Endometrial microvascular endothelial cells (primary cell): ENCODE results near the gene TAC4. TPM values are rescaled to one million over a fixed set of nuclear protein-coding genes. Genes with fewer than 3 reads are reported as not detected.

Source experiments
- in situ Hi-C: cut with HindIII; loops from 2 replicates; pipeline ENCODE4 v1.10.0; 2017; ENCODE audit warnings: low sequenced_read_pairs, low pct_unique_long_range_greater_than_20kb; ENCODE audit errors: inconsistent ontology term
- total RNA-seq: library from RNA; depleted of rRNA; stranded (reverse); fragments of >200 nt; gene quantifications from one replicate; pipeline ENCODE4 v1.2.3, GENCODE V29; 2015; ENCODE audit errors: inconsistent ontology term

The TAC4 gene
- total RNA-seq, 1 donor from 2014 or later = not detected

DNA sequence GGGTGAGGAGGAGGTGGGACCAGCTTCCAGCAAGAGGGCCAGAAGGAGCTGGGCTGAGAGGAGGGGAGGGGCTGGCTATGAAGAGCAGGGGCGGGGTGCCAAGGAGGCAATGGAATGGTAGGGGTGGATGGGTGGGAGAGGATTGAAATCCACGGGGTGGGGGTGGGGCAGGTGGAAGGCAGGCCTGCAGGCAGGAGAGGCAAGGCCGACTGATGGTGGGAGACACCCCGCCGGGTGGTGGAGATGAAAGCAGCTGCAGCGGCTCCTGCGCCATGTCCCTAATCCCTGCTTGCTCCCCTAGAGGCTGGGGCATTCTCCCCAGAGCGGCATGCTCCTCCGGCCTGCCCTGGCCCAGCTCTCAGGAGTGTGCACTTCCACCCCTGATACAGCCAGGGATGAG lies 27.8 kb upstream of the TAC4 start:
- in situ Hi-C loops = no loop called here

- in situ Hi-C loops = no loop called here
Measured at GRCh38 chr17:49874911-49875310, 27.0 kb upstream of the TAC4 start.

GRCh38 chr17:49873926-49874325 lies 26.1 kb upstream of the TAC4 start:
- in situ Hi-C loops = no loop called here

DNA sequence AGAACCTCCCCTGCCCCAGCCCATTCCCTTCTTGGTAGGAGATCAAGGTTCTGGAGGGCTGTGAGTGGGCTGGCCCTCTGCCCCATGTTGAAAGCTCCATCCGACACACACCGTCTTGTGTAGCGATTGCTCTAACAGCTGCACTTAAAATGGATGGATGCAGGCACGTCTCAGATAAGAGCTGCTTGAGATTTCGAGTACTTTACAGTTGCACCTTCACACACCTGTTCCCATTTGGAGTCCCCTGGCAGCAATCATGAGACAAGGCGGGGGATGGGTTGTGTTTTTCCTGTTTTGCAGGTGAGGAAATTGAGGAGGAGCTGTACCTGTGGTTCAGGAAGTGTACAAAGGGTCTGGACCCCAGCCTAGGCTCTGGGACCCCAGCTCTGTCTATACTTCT lies 25.6 kb upstream of the TAC4 start:
- in situ Hi-C loops = no loop called here

DNA sequence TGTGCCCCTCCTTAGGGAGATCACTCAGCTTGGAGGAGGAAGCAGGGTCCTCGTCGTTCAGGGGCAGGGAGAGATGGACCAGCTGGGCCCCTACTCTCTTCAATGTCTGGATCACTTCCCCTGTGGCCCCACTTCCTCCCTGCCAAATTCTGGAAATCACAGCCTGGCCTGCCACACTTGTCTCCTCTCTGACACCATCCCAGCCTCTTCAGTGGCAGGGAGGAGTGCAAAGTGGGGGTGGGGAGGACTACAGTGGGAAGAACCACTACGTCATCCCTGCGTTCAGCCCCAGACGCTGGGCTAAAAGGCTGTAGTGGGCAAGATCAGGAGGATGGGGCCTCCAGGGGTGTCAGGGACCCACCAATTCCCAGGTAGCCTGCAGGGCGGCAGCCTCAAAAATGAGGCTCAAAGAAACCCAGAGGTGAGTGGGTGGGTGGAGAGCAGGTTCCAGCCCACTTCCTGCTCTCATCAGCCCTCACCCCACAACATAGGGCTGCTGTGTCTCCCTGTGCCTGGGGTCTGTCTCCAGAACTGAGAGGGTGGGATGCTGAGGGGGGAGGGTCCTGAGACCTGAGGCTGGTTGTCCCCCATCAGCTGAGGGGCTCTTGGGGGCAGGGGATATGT lies 25.0 kb upstream of the TAC4 start:
- in situ Hi-C loops = no loop called here

- in situ Hi-C loops = no loop called here
Measured at GRCh38 chr17:49871211-49871610, 23.3 kb upstream of the TAC4 start.

DNA sequence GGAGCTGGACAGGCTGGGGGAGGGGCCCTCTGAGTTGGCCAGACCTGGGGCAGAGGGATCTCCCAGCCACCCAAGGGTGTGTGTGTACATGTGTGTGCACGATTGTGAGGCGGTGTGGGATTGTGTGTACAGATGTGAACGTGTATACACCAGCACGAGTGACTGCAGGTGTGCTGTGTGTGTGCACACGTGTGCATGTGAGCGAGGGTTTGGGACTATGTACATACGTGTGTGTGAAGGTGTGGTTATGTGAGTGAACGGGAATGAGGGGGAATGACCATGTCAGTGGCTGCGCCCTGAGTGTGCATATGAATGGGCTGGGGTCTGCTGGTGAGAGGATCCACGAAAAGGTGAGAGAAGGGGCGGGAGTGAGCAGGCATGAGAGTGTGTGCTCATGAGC lies 22.4 kb upstream of the TAC4 start:
- in situ Hi-C loops = no loop called here

GRCh38 chr17:49869038-49869374 lies 21.1 kb upstream of the TAC4 start:
- in situ Hi-C loops = no loop called here

DNA sequence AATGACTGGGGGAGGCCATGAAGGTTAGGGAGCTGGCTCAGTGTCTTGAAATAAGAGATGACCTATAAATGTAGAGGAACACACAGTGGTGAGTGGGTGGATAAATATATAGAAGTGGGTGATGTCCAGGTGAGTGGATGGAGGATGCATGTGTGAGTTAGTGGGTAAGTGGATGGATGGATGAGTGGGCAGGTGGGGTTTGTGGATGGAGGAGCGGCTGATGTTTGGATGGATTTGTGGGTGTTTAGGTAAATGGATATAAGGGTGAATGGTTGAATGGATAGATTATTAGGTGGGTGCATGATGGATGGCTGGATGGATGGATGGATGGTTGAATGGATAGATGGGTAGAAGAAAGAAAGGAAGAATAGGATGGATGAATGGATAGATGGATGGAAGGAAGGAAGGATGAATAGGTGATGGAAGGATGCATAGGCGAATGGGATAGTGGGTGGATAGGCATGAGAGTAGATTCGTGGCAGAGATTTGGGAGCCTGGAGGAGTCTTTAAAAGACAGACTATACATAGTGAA lies 19.1 kb upstream of the TAC4 start:
- in situ Hi-C loops = no loop called here

DNA sequence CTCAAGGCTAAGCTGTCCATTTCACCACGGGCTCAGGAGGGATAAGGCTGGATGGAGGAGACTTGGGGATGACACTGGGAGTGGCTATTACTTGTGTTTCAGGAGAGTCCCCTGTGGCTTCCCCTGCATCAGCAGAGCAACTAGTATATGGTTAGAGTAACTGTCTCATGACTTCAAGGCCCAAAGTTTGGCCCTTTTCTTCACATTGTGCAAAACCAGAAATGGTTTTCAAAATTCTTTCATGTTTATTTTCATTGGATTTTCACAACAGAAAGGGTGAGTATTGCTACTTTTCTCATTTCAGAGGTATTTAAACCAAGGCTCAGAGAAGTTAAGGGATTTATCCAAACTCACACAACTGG lies 18.1 kb upstream of the TAC4 start:
- in situ Hi-C loops = no loop called here

DNA sequence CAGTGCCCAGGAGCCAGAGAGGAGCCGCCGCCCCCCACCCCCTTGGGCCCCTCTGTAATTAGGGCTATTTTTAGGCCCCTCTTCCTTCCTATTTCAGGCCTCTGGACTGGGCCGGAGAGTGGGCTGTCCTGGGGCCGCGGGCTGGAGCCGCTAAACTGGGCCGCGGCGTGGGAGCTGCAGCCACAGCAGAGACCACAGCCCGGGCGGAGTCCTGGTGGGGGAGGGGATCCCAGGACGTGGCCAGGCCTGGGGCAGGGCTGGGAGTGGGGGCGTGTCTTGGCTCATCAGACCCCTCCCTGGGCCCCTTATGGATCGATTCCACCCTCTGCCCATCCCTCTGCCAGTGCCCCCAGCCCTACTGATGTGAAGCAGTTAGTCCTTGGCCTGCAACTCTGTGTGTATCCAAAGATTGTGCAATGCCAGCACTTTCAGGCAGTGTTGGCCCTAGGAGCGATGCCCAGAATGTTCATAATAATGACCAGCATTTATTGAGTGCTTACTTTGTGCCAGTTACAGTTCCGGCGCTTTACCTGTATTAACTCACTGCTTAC lies 15.0 kb upstream of the TAC4 start:
- in situ Hi-C loops = no loop called here

- in situ Hi-C loops = no loop called here
Measured at GRCh38 chr17:49861150-49861884, 13.4 kb upstream of the TAC4 start.

DNA sequence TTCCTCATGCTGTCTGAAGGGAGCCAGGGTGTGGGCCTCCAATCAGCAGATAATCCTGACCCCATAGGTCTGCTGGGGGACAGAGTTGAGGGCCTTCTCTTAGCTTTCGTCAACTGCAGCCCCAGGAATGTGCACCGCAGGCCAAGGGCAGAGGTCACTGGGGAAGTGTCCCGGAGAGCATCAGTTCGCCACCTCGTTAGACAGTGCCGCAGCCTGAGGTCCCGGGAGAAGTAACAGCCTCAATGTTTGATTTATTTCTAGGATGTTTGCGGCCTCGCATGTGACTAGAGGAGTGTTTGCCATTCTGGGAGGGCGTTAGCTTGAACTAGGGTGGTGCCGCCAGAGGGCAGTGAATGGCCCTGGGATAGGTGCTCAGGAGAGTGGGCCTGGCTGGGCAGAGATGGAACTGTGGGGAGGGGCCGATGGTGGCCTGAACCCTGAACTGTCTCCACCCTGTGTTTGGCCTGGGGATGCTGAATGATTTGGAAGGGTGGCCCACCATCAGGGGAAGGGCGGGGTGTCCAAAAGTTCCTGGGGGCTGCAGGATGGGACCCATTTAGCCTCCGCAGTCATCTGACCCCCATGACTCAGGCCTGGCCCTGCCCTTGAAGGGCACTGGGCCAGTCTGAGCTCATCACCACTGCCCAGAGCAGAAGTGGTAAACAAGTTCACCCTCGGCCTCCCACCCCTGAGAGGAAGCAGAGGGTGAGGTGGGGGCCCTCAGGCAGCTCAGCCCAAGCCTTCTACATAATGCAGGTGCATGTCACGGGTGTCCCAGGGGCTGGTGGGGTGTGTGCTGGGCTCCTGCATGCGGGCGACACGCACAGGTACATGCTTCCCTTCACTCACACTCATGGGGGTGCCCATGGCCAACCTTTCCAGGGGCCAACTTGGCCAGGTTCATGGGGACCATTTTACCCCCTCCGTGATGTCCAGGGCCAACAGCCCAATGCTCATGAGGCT lies 12.4 kb upstream of the TAC4 start:
- in situ Hi-C loops = no loop called here

DNA sequence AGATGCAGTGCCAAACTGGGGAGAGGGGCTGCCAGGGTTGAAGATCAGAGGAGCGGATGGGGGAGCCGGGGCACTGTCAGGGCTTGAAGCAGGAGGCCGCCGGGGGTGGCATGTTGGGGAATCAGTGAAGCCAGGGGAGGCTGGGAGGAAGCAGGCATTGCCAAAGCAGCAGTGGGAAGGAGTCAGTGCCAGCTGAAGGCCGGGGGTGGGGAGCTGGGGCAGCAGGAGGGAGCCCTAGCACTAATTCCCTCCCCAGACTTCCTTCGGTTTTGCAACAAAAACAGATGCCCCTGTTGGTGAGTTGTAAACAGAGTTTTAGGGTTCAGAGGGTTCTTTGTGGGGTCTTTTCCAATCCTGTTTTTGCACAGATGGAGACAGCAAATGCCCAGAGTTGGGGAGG lies 10.9 kb upstream of the TAC4 start:
- in situ Hi-C loops = no loop called here

- in situ Hi-C loops = no loop called here
Measured at GRCh38 chr17:49854126-49854525, 6.3 kb upstream of the TAC4 start.

GRCh38 chr17:49853470-49854015 lies 5.7 kb upstream of the TAC4 start:
- in situ Hi-C loops = no loop called here

GRCh38 chr17:49851387-49852291 lies 3.8 kb upstream of the TAC4 start:
- in situ Hi-C loops = no loop called here

DNA sequence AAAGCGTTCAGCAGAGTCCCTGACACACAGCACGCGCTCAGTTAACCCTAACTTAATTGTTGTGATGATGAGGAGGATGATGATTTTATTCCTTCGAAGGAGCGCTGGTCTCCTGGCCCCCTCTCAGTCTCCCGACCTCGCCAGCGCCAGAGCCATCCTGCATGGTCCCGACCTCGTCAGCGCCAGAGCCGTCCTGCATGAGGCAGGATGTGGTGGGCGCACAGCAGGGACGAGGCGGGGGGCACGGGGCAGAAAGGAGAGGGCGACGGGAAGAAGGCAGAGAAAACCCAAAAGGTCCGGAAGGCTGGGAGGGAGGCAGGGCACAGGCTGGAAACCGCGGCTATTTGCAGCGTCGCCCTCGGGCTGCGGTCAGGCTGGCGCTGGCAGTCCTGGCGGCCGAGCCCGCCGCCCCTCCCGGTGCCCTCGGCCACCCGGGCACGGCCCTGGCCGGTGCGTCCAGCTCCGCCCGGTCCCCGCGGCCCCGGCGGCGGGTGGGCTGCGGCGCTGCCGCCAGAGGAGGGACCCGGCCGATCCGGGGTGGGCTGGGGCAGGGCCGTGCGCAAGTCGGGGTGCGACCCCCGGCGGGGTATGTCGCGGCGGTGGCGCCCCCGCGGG lies 3.0 kb upstream of the TAC4 start:
- in situ Hi-C loops = no loop called here
